K562 (cell line): ENCODE measurements around the gene ZNF385C. TPM values are rescaled to one million over a fixed set of nuclear protein-coding genes. Genes with fewer than 3 reads are reported as not detected.
A peak's percentile ranks its signal among the peaks of the same experiment; 100 is the strongest.

Experiments
- ATAC-seq: fragments of 200-7000 bp; cut with Tn5 transposase; 3 replicates; pipeline ENCODE4 v1.9.1; 2020; ENCODE audit warnings: moderate library complexity
- BruUV-seq: library from RNA; stranded (reverse); fragments of 400-500 nt; replicated peaks from 2 replicates; lab custom pipeline; 2021; lab: Mats Ljungman, UMichigan
- CTCF ChIA-PET: fragments of 300-600 bp; formaldehyde crosslinking; extraction: SDS; loops from one replicate; lab custom pipeline; 2021; ENCODE audit warnings: low intra/inter-chr PET ratio; lab: Yijun Ruan, JAX
- POLR2A ChIA-PET: fragments of 300-600, 350-650 bp; sonication (Branson Sonifier 250); formaldehyde crosslinking; extraction: SDS; loops from one replicate; lab custom pipeline; 2021; ENCODE audit warnings: antibody characterized with exemption, inconsistent platforms; lab: Yijun Ruan, JAX
- DNase-seq, 4 experiments: peaks; one replicate each; pipeline versions ENCODE4 v3.0.0 to v3.0.0-alpha.2; 2011 to 2018; ENCODE audit warnings: low spot score in 3 of 4, mixed read lengths in 3 of 4; ENCODE audit errors: extremely low read depth in 1 of 4
- FAIRE-seq: peaks from 2 replicates; lab custom pipeline; 2011; peaks lifted over from hg19 to GRCh38; lab: Jason Lieb, UNC
- H2AFZ ChIP-seq: 2 replicates; pipeline ENCODE4 v1.6.0; 2011; ENCODE audit warnings: low read depth, low read length, control low read depth, inconsistent platforms
- H3K27ac ChIP-seq: fragments of 200-600 bp; 3 replicates; pipeline ENCODE4 v1.8.0; 2011; ENCODE audit warnings: low read depth, mild to moderate bottlenecking, control low read depth, inconsistent platforms, low read length, moderate library complexity, mixed read lengths; ENCODE audit errors: extremely low read depth
- H3K27me3 ChIP-seq, 2 experiments: fragments of 300-600 bp in 1 of 2; 2 replicates in 1 of 2; 3 replicates in 1 of 2; pipeline versions ENCODE4 v1.6.0 to v1.8.0; 2011; ENCODE audit warnings: inconsistent platforms in 2 of 2, low read length in 2 of 2, mild to moderate bottlenecking in 1 of 2, mixed read lengths in 1 of 2, moderate library complexity in 1 of 2; ENCODE audit not compliant: control insufficient read depth in 2 of 2, insufficient read depth in 2 of 2
- H3K36me3 ChIP-seq: fragments of 300-600 bp; 3 replicates; pipeline ENCODE4 v1.8.0; 2011; ENCODE audit warnings: mild to moderate bottlenecking, low read length, inconsistent platforms; ENCODE audit not compliant: control insufficient read depth, insufficient read depth
- H3K4me1 ChIP-seq, 2 experiments: fragments of 200-600 bp in 1 of 2; replicated peaks in 1 of 2; 2 replicates in 1 of 2; 3 replicates in 1 of 2; pipeline versions ENCODE4 v1.5.1 to v1.8.0; 2011; ENCODE audit warnings: inconsistent platforms in 2 of 2, low read length in 2 of 2, mild to moderate bottlenecking in 1 of 2, mixed read lengths in 1 of 2, moderate library complexity in 1 of 2; ENCODE audit not compliant: control insufficient read depth in 2 of 2, insufficient read depth in 2 of 2
- H3K4me2 ChIP-seq: 2 replicates; pipeline ENCODE4 v1.6.1; 2011; ENCODE audit warnings: low read length, control low read depth, inconsistent platforms, mixed read lengths; ENCODE audit not compliant: insufficient read depth
- H3K4me3 ChIP-seq: fragments of 200-600 bp; sonication (generic), shearing (Covaris generic); 2 replicates; pipeline ENCODE4 v1.5.1; 2016; ENCODE audit warnings: control low read depth, inconsistent platforms
- H3K79me2 ChIP-seq: fragments of 200-600 bp; 3 replicates; pipeline ENCODE4 v1.8.0; 2011; ENCODE audit warnings: low read length, inconsistent platforms; ENCODE audit not compliant: control insufficient read depth, insufficient read depth
- H3K9ac ChIP-seq, 2 experiments: 2 replicates each; pipeline versions ENCODE4 v1.6.0 to v1.6.1; 2011; ENCODE audit warnings: low read depth in 2 of 2, low read length in 2 of 2, control low read depth in 1 of 2, inconsistent platforms in 1 of 2, mild to moderate bottlenecking in 1 of 2, mixed read lengths in 1 of 2; ENCODE audit not compliant: insufficient read depth in 1 of 2
- H3K9me1 ChIP-seq: one replicate; pipeline ENCODE4 v1.6.0; 2011; ENCODE audit warnings: inconsistent platforms, mild to moderate bottlenecking, low read length, moderate library complexity; ENCODE audit not compliant: control insufficient read depth, insufficient read depth
- H3K9me3 ChIP-seq: replicated peaks from 2 replicates; pipeline ENCODE4 v1.5.1; 2011; ENCODE audit warnings: low read depth, low read length, inconsistent platforms; ENCODE audit not compliant: control insufficient read depth, insufficient read depth
- H4K20me1 ChIP-seq: replicated peaks from 2 replicates; pipeline ENCODE4 v1.6.1; 2011; ENCODE audit warnings: low read length, inconsistent platforms, mixed read lengths; ENCODE audit not compliant: control insufficient read depth, insufficient read depth
- CXXC5 ChIP-seq: fragments of 250-450 bp; sonication (Bioruptor Pico); IDR thresholded peaks from 2 replicates; pipeline ENCODE4 v1.8.0; 2022; ENCODE audit warnings: inconsistent platforms, mild to moderate bottlenecking, moderate library complexity
- EGR1 ChIP-seq: fragments of 450-650 bp; conservative IDR thresholded peaks from 2 replicates; pipeline ENCODE4 v1.6.1; 2017; ENCODE audit warnings: mild to moderate bottlenecking
- SPI1 ChIP-seq: IDR thresholded peaks from 2 replicates; pipeline ENCODE4 v1.6.1; 2011; ENCODE audit warnings: low read depth, low read length, control low read depth, borderline replicate concordance
- SRF ChIP-seq, 2 experiments: fragments of 250-450, 450-650 bp in 1 of 2; sonication (Bioruptor Pico) in 1 of 2; sonication (generic) in 1 of 2; formaldehyde crosslinking; IDR thresholded peaks; 2 replicates each; pipeline versions ENCODE4 v1.5.0 to v1.5.1; 2020 to 2022; ENCODE audit warnings: mild to moderate bottlenecking in 1 of 2, missing genetic modification reagents in 1 of 2
- WGBS: fragments of 100-300 bp; shearing (Covaris generic); methylation state at CpG from one replicate; pipeline ENCODE4 v1.1.6; 2016; ENCODE audit warnings: low coverage, mixed read lengths; ENCODE audit not compliant: insufficient coverage; ENCODE audit errors: missing lambda C conversion rate; 5-methylcytosine and 5-hydroxymethylcytosine counted together
- in situ Hi-C: fragments of 300-500 bp; cut with MboI; formaldehyde crosslinking; loops from 4 replicates; pipeline ENCODE4 v1.15.0; 2018; ENCODE audit warnings: inconsistent platforms, mixed read lengths
- intact Hi-C: fragments of 100-400 bp; cut with micrococcal nuclease; formaldehyde crosslinking; loops from 2 replicates; pipeline ENCODE4 v1.14.2; 2022
- polyA plus RNA-seq, 8 experiments: library from polyadenylated mRNA; depleted of rRNA in 4 of 8; stranded (reverse) in 5 of 8; unstranded in 3 of 8; fragments of >200 nt; fragmentation: Nextera tagmentation in 2 of 8; fragmentation: Illumina TruSeq in 1 of 8; extraction: Ambion mirVana in 2 of 8; extraction: Trizol in 1 of 8; gene quantifications; 2 replicates each; pipeline versions ENCODE4 v1.2.1 to v1.2.3, GENCODE V29; 2011 to 2014; ENCODE audit warnings: inconsistent platforms in 1 of 8, missing spikeins in 1 of 8
- total RNA-seq, 7 experiments: library from RNA; depleted of rRNA in 6 of 7; stranded (reverse); fragments of >200 nt in 6 of 7; fragmentation: Illumina TruSeq in 2 of 7; extraction: Trizol in 2 of 7; gene quantifications; 2 replicates each; pipeline versions ENCODE4 v1.2.1 to v1.2.3, GENCODE V29; 2011 to 2021; ENCODE audit warnings: low replicate concordance in 1 of 7
- TF ChIP-seq, protein P1 (sequence below), 2 experiments: IDR thresholded peaks; 2 replicates each; pipeline ENCODE4 v1.6.1; 2012; ENCODE audit warnings: improper control_type of control experiment in 2 of 2, low read depth in 2 of 2, low read length in 2 of 2, borderline replicate concordance in 1 of 2
- TF ChIP-seq, protein P2 (sequence below), 2 experiments: fragments of 450-650 bp; formaldehyde crosslinking in 1 of 2; IDR thresholded peaks; 2 replicates each; pipeline versions ENCODE4 v1.4.0 to v1.6.1; 2014 to 2020; ENCODE audit warnings: mild to moderate bottlenecking in 2 of 2, borderline replicate concordance in 1 of 2, low read depth in 1 of 2

Gene ZNF385C
- total and polyA plus RNA-seq, 9 of the 15 experiments (the other 6 are each of a cell fraction or from before 2014, with no cell fraction given), result 0.03 to 0.35 (median 0.18) TPM; not detected in 1

DNA sequence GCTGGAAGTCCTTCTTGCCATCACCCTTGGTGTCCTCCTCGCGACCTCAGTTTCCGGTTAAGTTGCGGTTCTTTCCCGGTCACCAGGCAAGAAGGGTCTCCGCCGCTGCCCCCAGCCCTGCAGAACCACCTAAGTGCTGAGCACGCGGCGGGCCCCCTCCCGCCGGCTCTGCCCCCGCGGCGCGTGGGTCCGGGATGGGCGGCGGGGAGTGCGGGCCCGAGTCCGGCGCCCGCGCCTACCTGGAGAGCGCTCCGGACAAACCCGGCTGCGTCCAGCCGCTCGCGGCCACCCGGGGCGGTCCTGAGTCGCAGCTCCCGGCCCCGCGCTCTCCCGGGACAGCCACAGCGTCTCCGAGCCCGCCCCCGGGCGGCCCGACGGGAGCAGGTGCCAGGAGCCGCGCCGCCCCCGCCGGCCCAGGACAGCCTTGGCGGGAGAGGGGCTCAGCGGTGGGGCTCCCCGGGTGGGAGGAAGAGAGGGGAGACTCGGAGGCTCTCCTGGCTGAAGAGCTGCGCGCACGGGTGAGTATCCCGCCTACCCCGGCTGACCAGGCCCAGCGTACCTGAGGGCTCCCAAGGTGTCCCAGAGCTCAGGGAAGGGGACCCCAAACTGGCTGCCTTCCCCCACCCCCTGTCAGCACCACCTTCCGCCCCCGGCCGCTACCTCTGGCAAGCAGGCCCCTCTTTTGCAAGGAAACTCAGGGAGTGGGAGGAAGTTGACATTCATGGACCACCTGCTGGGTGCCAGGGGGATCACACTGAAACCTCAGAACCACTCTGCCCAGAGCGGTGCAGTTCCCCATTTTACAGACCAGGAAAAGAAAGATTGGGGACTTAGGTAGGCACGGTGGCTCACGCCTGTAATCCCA lies 25.7 kb downstream of the ZNF385C start:
- Histone ChIP-seq H4K20me1 (0 out of 2 replicates have a peak, but pooled peaks cover 4% of the 10 kb centered on the region), H3K4me3 (peak overlapping the region; percentile 34), H3K36me3 (no peaks in the 10 kb centered on the region), H3K79me2 (no peaks in the 10 kb centered on the region), H3K9me3 (no peaks in the 10 kb centered on the region), H2AFZ (peak overlapping the region; percentile 77; the same call in 1 of the 2 replicates), H3K4me1 (peaks cover 2 to 14% of the 10 kb centered on the region in 2 experiments; a peak in 4 of 5 replicates), H3K27ac (no peak overlapping the region), H3K4me2 (peak overlapping the region; percentile 46), H3K27me3 (peaks cover 8 to 33% of the 10 kb centered on the region in 2 experiments; a peak in 4 of 5 replicates), H3K9me1 (no peaks in the 10 kb centered on the region), H3K9ac (peak overlapping the region in 1 of 2 experiments; percentile 83; a peak in 2 of 4 replicates)
- no TSS peak for BruUV-seq
- WGBS, result 9% methylated on average over 46 of the region's 67 CpGs
- CTCF ChIA-PET, result no interaction called here
- intact Hi-C loops (no loop called here), in situ Hi-C loops (no loop called here)
- FAIRE-seq (no peak), DNase-seq (peak; percentile 41 to 77 (median 62)), ATAC-seq (peak; percentile 87)
- POLR2A ChIA-PET, result interaction anchor here (0.6 to 1.3 kb wide), 3 partner anchors 15 to 58 kb away, joined by 3 to 4 read pairs (median 3); no protein-coding TSS in a partner anchor
- TF ChIP-seq EGR1 (0 out of 2 replicates have a peak, but pooled peaks have one; percentile 22), SRF (CRISPR knock-in tag; IDR thresholded peaks at IDR 0.05) (no peak), CXXC5 (peak; percentile 22; the same call in 1 of the 2 replicates), SPI1 (peak; percentile 49; the same call in 1 of the 2 replicates)
- TF ChIP-seq, protein P1, sequence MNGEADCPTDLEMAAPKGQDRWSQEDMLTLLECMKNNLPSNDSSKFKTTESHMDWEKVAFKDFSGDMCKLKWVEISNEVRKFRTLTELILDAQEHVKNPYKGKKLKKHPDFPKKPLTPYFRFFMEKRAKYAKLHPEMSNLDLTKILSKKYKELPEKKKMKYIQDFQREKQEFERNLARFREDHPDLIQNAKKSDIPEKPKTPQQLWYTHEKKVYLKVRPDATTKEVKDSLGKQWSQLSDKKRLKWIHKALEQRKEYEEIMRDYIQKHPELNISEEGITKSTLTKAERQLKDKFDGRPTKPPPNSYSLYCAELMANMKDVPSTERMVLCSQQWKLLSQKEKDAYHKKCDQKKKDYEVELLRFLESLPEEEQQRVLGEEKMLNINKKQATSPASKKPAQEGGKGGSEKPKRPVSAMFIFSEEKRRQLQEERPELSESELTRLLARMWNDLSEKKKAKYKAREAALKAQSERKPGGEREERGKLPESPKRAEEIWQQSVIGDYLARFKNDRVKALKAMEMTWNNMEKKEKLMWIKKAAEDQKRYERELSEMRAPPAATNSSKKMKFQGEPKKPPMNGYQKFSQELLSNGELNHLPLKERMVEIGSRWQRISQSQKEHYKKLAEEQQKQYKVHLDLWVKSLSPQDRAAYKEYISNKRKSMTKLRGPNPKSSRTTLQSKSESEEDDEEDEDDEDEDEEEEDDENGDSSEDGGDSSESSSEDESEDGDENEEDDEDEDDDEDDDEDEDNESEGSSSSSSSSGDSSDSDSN (IDR thresholded peaks at IDR 0.05; ENCODE audit: borderline replicate concordance in 1 of 2, low read depth in 2 of 2, low read length in 2 of 2), result peak in 1 of 2 experiments; percentile 74; a peak in 1 of 4 replicates
- TF ChIP-seq, protein P2, sequence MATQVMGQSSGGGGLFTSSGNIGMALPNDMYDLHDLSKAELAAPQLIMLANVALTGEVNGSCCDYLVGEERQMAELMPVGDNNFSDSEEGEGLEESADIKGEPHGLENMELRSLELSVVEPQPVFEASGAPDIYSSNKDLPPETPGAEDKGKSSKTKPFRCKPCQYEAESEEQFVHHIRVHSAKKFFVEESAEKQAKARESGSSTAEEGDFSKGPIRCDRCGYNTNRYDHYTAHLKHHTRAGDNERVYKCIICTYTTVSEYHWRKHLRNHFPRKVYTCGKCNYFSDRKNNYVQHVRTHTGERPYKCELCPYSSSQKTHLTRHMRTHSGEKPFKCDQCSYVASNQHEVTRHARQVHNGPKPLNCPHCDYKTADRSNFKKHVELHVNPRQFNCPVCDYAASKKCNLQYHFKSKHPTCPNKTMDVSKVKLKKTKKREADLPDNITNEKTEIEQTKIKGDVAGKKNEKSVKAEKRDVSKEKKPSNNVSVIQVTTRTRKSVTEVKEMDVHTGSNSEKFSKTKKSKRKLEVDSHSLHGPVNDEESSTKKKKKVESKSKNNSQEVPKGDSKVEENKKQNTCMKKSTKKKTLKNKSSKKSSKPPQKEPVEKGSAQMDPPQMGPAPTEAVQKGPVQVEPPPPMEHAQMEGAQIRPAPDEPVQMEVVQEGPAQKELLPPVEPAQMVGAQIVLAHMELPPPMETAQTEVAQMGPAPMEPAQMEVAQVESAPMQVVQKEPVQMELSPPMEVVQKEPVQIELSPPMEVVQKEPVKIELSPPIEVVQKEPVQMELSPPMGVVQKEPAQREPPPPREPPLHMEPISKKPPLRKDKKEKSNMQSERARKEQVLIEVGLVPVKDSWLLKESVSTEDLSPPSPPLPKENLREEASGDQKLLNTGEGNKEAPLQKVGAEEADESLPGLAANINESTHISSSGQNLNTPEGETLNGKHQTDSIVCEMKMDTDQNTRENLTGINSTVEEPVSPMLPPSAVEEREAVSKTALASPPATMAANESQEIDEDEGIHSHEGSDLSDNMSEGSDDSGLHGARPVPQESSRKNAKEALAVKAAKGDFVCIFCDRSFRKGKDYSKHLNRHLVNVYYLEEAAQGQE (IDR thresholded peaks at IDR 0.05; ENCODE audit: borderline replicate concordance), result peak; percentile 75
- TF ChIP-seq, protein P2 (CRISPR knock-in tag; IDR thresholded peaks at IDR 0.05; ENCODE audit: low read depth), result no peak
